Tibial nerve (tissue), 3 donors: ENCODE results near the gene TMEM170B.

Experiments used
- POLR2A ChIP-seq, 2 donors: fragments of 450-650 bp; IDR thresholded peaks; one replicate each; pipeline ENCODE4 v1.6.1; 2017; ENCODE audit warnings: antibody characterized with exemption in 2 of 2, mild to moderate bottlenecking in 2 of 2, moderate library complexity in 2 of 2
- TF ChIP-seq, protein P1 (sequence below), 5 experiments: fragments of 200-600 bp in 3 of 5; fragments of 450-650 bp in 2 of 5; sonication (generic) in 3 of 5; IDR thresholded peaks; one replicate each; pipeline ENCODE4 v1.5.1; 2016 to 2019; ENCODE audit warnings: antibody characterized with exemption in 5 of 5, mild to moderate bottlenecking in 3 of 5, moderate library complexity in 2 of 5

DNA sequence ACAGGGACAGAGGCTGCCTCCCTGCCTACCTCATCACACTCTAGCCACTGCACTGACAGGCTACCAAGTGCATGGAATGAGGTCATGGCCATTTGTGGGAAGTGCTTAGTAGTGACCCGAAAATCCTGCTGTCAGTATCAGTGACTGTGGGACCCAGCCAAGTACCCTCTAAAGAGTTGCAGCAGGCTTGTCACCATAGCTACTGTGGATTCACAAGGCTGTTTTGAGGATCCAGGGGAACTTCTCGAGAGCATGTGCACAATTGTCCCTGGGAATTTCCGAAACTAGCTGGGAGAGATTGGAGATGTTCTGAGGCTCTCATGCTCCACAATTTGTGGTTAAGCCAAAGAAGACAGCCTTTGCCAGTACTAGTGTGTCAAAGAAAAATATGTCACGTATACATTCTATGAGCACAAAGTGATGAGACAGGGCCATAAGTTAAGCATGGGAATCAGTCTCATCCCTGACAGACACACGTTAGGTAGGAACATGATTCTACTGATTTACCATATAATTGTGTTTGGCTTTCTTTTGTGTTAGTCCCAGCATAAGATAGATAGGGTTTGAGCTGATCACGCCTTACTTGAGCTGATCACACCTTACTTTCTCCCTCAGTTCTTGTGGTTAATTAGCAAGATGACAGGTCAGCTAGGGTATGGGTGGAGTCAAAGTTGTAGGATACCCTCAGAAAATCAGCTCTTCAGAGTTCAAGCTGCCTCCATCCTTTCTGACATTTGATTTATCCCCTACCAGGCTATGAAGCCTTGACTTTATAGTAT lies 42.6 kb upstream of the TMEM170B start:
- no peak for TF ChIP-seq POLR2A (IDR thresholded peaks at IDR 0.05)
- TF ChIP-seq, protein P1, sequence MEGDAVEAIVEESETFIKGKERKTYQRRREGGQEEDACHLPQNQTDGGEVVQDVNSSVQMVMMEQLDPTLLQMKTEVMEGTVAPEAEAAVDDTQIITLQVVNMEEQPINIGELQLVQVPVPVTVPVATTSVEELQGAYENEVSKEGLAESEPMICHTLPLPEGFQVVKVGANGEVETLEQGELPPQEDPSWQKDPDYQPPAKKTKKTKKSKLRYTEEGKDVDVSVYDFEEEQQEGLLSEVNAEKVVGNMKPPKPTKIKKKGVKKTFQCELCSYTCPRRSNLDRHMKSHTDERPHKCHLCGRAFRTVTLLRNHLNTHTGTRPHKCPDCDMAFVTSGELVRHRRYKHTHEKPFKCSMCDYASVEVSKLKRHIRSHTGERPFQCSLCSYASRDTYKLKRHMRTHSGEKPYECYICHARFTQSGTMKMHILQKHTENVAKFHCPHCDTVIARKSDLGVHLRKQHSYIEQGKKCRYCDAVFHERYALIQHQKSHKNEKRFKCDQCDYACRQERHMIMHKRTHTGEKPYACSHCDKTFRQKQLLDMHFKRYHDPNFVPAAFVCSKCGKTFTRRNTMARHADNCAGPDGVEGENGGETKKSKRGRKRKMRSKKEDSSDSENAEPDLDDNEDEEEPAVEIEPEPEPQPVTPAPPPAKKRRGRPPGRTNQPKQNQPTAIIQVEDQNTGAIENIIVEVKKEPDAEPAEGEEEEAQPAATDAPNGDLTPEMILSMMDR (IDR thresholded peaks at IDR 0.05), result no peak
